COLO668 (cell line): Measurements from ENCODE around the gene ARHGAP18.

Source experiments
- DNase-seq: peaks from one replicate; lab custom pipeline; 2025; ENCODE audit not compliant: unreplicated experiment; lab: John Stamatoyannopoulos, UW

ARHGAP18 gene

GRCh38 chr6:129725341-129725740 lies 15.4 kb upstream of the ARHGAP18 start:
- DNase-seq: no peak

GRCh38 chr6:129719692-129720091 lies 9.7 kb upstream of the ARHGAP18 start:
- no peak for DNase-seq

- DNase-seq: no peak
Measured at GRCh38 chr6:129717277-129717676, 7.3 kb upstream of the ARHGAP18 start.

GRCh38 chr6:129713806-129714333 lies 3.9 kb upstream of the ARHGAP18 start:
- no peak for DNase-seq

- no peak for DNase-seq
Measured at GRCh38 chr6:129711271-129711631, 1.3 kb upstream of the ARHGAP18 start.

GRCh38 chr6:129710450-129711270 lies 683 bp upstream of the ARHGAP18 start:
- DNase-seq: no peak

GRCh38 chr6:129709196-129709768 lies 695 bp downstream of the ARHGAP18 start:
- no peak for DNase-seq

- no peak for DNase-seq
Measured at GRCh38 chr6:129708496-129709195, 1.3 kb downstream of the ARHGAP18 start.

- no peak for DNase-seq
Measured at GRCh38 chr6:129707882-129708495, 2.0 kb downstream of the ARHGAP18 start.

- no peak for DNase-seq
Measured at GRCh38 chr6:129707028-129707427, 2.9 kb downstream of the ARHGAP18 start.

GRCh38 chr6:129705212-129705611 lies 4.8 kb downstream of the ARHGAP18 start:
- DNase-seq: no peak

GRCh38 chr6:129704708-129705107 lies 5.3 kb downstream of the ARHGAP18 start:
- no peak for DNase-seq

- no peak for DNase-seq
Measured at GRCh38 chr6:129701721-129702455, 8.1 kb downstream of the ARHGAP18 start.

GRCh38 chr6:129700666-129701065 lies 9.3 kb downstream of the ARHGAP18 start:
- DNase-seq: no peak

- no peak for DNase-seq
Measured at GRCh38 chr6:129699659-129700058, 10.3 kb downstream of the ARHGAP18 start.

GRCh38 chr6:129698430-129698829 lies 11.5 kb downstream of the ARHGAP18 start:
- DNase-seq: no peak

GRCh38 chr6:129697788-129698187 lies 12.2 kb downstream of the ARHGAP18 start:
- no peak for DNase-seq

- DNase-seq: no peak
Measured at GRCh38 chr6:129696843-129697242, 13.1 kb downstream of the ARHGAP18 start.

- no peak for DNase-seq
Measured at GRCh38 chr6:129696028-129696418, 14.0 kb downstream of the ARHGAP18 start.

GRCh38 chr6:129695373-129696027 lies 14.5 kb downstream of the ARHGAP18 start:
- DNase-seq: no peak
